ENCODE measurements around the gene ADAT3.
A peak's percentile ranks its signal among the peaks of the same experiment; 100 is the strongest.

The ADAT3 gene

GRCh38 chr19:1961000-1961883, 56.0 kb downstream of the ADAT3 start (continued):
- no peak for TF ChIP-seq ZNF514 (tag by site-specific recombination; IDR thresholded peaks at IDR 0.05)
- no peak for TF ChIP-seq ZNF561 (tag by site-specific recombination; IDR thresholded peaks at IDR 0.05; ENCODE audit: borderline replicate concordance)

GRCh38 chr19:1962674-1963073, 57.5 kb downstream of the ADAT3 start:
- ChIA-PET CTCF (interaction anchor here (0.6 to 1.6 kb wide), 4 partner anchors 17 to 107 kb away, joined by 3 to 7 read pairs (median 4); no protein-coding TSS in a partner anchor), POLR2A (no interaction called here)
- no peak overlapping the region for H3K27ac ChIP-seq (ENCODE audit: extremely low read depth, low read depth, low read length)
- H3K4me1 ChIP-seq (ENCODE audit: control insufficient read depth, insufficient read depth, low read length): no peaks in the 10 kb centered on the region
- no peaks in the 10 kb centered on the region for H3K9me3 ChIP-seq (ENCODE audit: control insufficient read depth, insufficient read depth, low read depth, low read length)
- TF ChIP-seq ZNF133 (tag by site-specific recombination; IDR thresholded peaks at IDR 0.05): no peak
- 0 out of 2 replicates have a peak, but pooled peaks have one; percentile 22 for TF ChIP-seq ZNF146 (tag by site-specific recombination; IDR thresholded peaks at IDR 0.05)
- H3K4me3 ChIP-seq (ENCODE audit: low read depth, low read length): no peak overlapping the region
- peaks cover 0 to 8% of the 10 kb centered on the region in 2 experiments; a peak in 2 of 3 replicates for H3K36me3 ChIP-seq (ENCODE audit: control insufficient read depth in 2 of 2, insufficient read depth in 1 of 2, low read length in 2 of 2)
